Measurements from ENCODE around the gene UST.

- TF ChIP-seq CTCF (conservative IDR thresholded peaks at IDR 0.05; ENCODE audit: low read length), result no peak
- TF ChIP-seq EZH2phosphoT487 (IDR thresholded peaks at IDR 0.05; ENCODE audit: borderline replicate concordance, low read depth, low read length), result no peak
Measured at GRCh38 chr6:148999501-148999900, 252.7 kb downstream of the UST start.

Data from OCI-LY7 (cell line).